Pancreas (tissue), 10 donors: ENCODE results near the gene GON4L. TPM values are rescaled to one million over a fixed set of nuclear protein-coding genes. Genes with fewer than 3 reads are reported as not detected.
"Not testable (repeated sequence)": the region's sequence is repeated elsewhere in the genome, so short reads cannot be mapped to it uniquely, and the experiment has no call there.

Experiments
- ATAC-seq, 4 donors: fragments of 200-7000 bp; cut with Tn5 transposase; one replicate each; pipeline versions ENCODE4 v1.8.0 to v1.9.1; 2020; ENCODE audit warnings: mild to moderate bottlenecking in 4 of 4, moderate library complexity in 4 of 4
- DNase-seq, 6 donors: peaks; one replicate each; pipeline ENCODE4 v3.0.0-alpha.2; 2020
- FAIRE-seq: peaks from 2 replicates; lab custom pipeline; 2012; peaks lifted over from hg19 to GRCh38; lab: Jason Lieb, UNC
- H3K27ac ChIP-seq, 4 donors: fragments of 200-600 bp; sonication (generic); 1 replicate in 3 of 4; 2 replicates in 1 of 4; pipeline versions ENCODE4 v1.5.0 to v1.8.0; 2020
- H3K27me3 ChIP-seq, 4 donors: fragments of 200-600 bp; one replicate each; pipeline ENCODE4 v1.8.0; 2021
- H3K36me3 ChIP-seq, 3 donors: fragments of 200-600 bp; sonication (generic) in 1 of 3; one replicate each; pipeline versions ENCODE4 v1.5.0 to v1.8.0; 2020 to 2021
- H3K4me1 ChIP-seq, 3 donors: fragments of 200-600 bp; one replicate each; pipeline ENCODE4 v1.8.0; 2021
- H3K4me3 ChIP-seq, 4 donors: fragments of 200-600 bp; sonication (generic) in 2 of 4; one replicate each; pipeline versions ENCODE4 v1.5.0 to v1.8.0; 2020 to 2021
- H3K9me3 ChIP-seq, 4 donors: fragments of 200-600 bp; one replicate each; pipeline ENCODE4 v1.8.0; 2021
- WGBS, 2 donors: extraction: QIAGEN DNeasy Blood & Tissue Kit; methylation state at CpG; one replicate each; pipeline ENCODE4 v1.1.7; 2013; 5-methylcytosine and 5-hydroxymethylcytosine counted together
- intact Hi-C, 3 donors: fragments of 100-400 bp; cut with DNase I; formaldehyde crosslinking; loops; one replicate each; pipeline versions ENCODE4 v1.11.1 to v1.14.2; 2022
- polyA plus RNA-seq, 2 donors: library from polyadenylated mRNA; stranded (reverse); fragments of 200-250 nt; gene quantifications; one replicate each; pipeline ENCODE4 v1.2.3, GENCODE V29; 2013
- total RNA-seq, 6 donors: library from RNA; stranded (reverse); fragmentation: NEBNext Ultra II Directional in 4 of 6; extraction: Animal tissue kit (Norgen Biotek cat#: 25700) in 4 of 6; gene quantifications; one replicate each; pipeline versions ENCODE4 v1.2.1 to v1.2.4, GENCODE V29; 2021 to 2023
- TF ChIP-seq, protein P1 (sequence below), 4 donors: fragments of 200-600 bp; sonication (generic) in 3 of 4; IDR thresholded peaks; one replicate each; pipeline versions ENCODE4 v1.5.0 to v1.8.0; 2021; ENCODE audit warnings: antibody characterized with exemption in 4 of 4
- donor health status: healthy with polysubstance abuse.
- donor health status: DM: no; HTN: no; CAD: no; lungs with moderate emphysema.
- donor health status: DM: no; HTN: no; CAD: no.
- donor health status: control.
- donor health status: control.
- donor health status: Bipolar disorder and iron deficiency.
- donor health status: DM: yes; HTN: yes; CAD: no.
- donor health status: DM: no; HTN: no; CAD: no.
- donor health status: DM: no; HTN: no; CAD: no.
- donor health status: DM: yes; HTN: yes; CAD: no.

The GON4L gene
- total and polyA plus RNA-seq, 8 donors = 18.5 to 32.3 (median 24.8) TPM

DNA sequence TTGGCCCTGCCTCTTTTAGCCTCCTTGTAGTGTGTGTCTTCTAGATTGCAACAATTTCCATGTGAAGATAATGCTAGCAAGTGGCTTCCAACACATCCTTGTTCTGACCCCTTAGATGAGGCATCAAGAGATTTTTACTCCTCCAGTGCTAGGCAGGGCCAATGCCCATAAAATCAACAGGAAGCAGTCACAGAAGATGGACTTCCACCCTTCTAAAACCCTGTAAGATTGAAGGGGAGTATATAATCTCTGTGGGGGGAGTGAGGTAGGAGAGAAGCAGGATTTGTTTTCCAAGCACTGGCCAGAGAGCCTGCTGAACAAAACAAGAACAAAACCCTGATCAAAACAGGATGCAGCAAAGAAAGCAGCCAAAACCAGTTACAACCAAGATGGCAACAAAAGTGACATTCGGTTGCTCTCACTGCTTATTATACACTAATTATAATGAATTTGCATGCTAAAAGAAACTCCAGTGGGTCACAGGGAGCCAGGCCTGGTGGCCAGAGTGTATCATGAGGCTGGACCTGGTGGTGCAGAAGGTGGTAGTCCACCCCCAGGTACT lies 12.1 kb downstream of the GON4L start:
- H3K9me3 ChIP-seq = no peaks in the 10 kb centered on the region
- H3K4me3 ChIP-seq = no peak overlapping the region
- H3K27me3 ChIP-seq = no peaks in the 10 kb centered on the region
- intact Hi-C loops = no loop called here
- DNase-seq (no peak), FAIRE-seq (no peak), ATAC-seq (no peak)
- TF ChIP-seq, protein P1, sequence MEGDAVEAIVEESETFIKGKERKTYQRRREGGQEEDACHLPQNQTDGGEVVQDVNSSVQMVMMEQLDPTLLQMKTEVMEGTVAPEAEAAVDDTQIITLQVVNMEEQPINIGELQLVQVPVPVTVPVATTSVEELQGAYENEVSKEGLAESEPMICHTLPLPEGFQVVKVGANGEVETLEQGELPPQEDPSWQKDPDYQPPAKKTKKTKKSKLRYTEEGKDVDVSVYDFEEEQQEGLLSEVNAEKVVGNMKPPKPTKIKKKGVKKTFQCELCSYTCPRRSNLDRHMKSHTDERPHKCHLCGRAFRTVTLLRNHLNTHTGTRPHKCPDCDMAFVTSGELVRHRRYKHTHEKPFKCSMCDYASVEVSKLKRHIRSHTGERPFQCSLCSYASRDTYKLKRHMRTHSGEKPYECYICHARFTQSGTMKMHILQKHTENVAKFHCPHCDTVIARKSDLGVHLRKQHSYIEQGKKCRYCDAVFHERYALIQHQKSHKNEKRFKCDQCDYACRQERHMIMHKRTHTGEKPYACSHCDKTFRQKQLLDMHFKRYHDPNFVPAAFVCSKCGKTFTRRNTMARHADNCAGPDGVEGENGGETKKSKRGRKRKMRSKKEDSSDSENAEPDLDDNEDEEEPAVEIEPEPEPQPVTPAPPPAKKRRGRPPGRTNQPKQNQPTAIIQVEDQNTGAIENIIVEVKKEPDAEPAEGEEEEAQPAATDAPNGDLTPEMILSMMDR (IDR thresholded peaks at IDR 0.05) = no peak
- H3K4me1 ChIP-seq = no peaks in the 10 kb centered on the region
- H3K36me3 ChIP-seq = no peaks in the 10 kb centered on the region
- WGBS, 2 donors = 85 to 93% methylated on average over 1 of the region's 1 CpG
- H3K27ac ChIP-seq = no peak overlapping the region

DNA sequence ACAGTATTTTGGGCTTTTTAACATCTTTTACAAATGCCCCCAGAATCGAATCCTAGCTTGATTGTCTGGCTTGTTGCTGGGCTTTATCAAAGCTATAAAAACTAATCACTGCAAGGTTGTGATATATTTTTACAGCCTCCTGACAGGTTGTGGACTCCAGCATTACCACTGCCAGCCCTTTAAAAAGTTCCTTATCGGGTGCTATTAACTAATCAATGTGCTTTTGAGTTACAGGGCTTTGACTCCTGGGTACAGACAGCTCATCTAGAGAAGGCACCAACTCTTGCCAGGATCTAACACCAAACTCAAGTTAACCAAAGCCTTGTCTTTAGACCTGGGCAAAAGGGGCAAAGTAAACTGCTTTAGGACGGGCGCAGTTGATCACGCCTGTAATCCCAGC lies 16.6 kb downstream of the GON4L start:
- H3K36me3 ChIP-seq = no peaks in the 10 kb centered on the region
- 70 to 72% methylated on average over 5 of the region's 5 CpGs for WGBS, 2 donors
- no peak overlapping the region for H3K27ac ChIP-seq
- H3K27me3 ChIP-seq = no peaks in the 10 kb centered on the region
- DNase-seq (no peak), FAIRE-seq (no peak), ATAC-seq (no peak)
- TF ChIP-seq, protein P1 (IDR thresholded peaks at IDR 0.05) = no peak
- H3K4me1 ChIP-seq = no peaks in the 10 kb centered on the region
- H3K9me3 ChIP-seq = no peaks in the 10 kb centered on the region
- intact Hi-C loops = no loop called here
- no peak overlapping the region for H3K4me3 ChIP-seq

DNA sequence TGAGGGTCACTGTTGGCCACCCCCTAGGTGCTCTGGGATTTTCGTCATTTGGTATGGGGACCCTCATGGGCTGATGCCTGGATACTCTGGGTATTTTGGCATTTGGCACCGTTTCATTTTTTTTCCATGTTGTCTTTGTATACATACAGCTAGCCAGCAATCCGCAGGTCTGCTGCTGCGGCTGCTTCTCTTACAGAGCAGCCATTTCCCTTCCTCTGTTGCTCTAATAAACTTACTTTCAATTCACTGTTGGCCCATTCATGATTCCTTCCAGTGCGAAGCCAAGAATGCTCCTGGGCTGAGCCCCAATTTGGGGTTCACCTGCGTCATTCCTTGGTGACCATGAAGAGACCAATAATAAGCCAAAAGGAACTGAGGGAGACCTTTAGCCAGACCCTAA lies 21.5 kb downstream of the GON4L start:
- DNase-seq = no peak
- Histone ChIP-seq H3K36me3 (no peaks in the 10 kb centered on the region), H3K9me3 (no peaks in the 10 kb centered on the region), H3K27ac (no peak overlapping the region), H3K4me3 (no peak overlapping the region), H3K27me3 (no peaks in the 10 kb centered on the region), H3K4me1 (no peaks in the 10 kb centered on the region)
- no peak for FAIRE-seq
- 92 to 95% methylated on average over 6 of the region's 6 CpGs for WGBS, 2 donors
- TF ChIP-seq, protein P1 (IDR thresholded peaks at IDR 0.05) = no peak
- no peak for ATAC-seq
- intact Hi-C loops = no loop called here

DNA sequence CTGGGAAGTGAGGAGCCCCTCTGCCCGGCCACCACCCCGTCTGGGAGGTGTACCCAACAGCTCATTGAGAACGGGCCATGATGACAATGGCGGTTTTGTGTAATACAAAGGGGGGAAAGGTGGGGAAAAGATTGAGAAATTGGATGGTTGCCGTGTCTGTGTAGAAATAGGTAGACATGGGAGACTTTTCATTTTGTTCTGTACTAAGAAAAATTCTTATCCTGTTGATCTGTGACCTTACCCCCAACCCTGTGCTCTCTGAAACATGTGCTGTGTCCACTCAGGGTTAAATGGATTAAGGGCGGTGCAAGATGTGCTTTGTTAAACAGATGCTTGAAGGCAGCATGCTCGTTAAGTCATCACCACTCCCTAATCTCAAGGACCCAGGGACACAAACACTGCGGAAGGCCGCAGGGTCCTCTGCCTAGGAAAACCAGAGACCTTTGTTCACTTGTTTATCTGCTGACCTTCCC lies 22.1 kb downstream of the GON4L start:
- FAIRE-seq, H3K9me3 ChIP-seq, H3K27ac ChIP-seq, H3K4me1 ChIP-seq, H3K27me3 ChIP-seq, DNase-seq, ATAC-seq, intact Hi-C loops, H3K36me3 ChIP-seq, H3K4me3 ChIP-seq: not testable (repeated sequence)
- 87 to 93% methylated on average over 9 of the region's 9 CpGs for WGBS, 2 donors

DNA sequence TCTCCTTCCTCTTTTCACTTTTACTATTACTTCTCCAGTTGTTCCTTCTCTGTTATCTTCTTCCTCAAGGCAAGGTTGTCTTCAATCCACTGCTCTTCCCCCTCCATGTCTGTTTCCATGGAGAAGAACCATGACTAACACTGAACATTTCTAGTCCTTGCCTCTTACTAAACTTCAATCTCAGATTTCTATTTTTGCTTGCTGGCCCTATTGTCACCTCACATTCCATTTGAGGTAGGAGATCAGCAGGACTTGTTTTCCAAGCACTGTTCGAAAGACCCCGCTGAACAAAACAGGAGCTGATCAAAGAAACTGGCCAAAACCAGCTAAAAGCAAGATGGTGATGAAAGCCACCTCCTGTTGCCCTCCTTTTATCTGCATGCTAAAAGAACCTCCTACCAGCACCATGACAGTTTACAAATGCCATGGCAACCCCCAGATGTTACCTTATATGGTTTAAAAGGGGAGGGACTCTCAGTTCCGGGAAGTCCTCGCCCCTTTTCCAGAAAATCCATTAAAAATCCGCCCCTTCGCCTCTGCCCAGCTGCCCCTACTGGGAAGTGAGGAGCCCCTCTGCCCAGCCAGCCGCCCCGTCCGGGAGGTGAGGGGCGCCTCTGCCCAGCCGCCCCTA lies 22.6 kb downstream of the GON4L start:
- DNase-seq (no peak), FAIRE-seq (no peak), ATAC-seq (no peak)
- WGBS, 2 donors = 97 to 99% methylated on average over 10 to 11 of the region's 11 CpGs
- no peaks in the 10 kb centered on the region for H3K9me3 ChIP-seq
- H3K4me3 ChIP-seq = no peak overlapping the region
- H3K27me3 ChIP-seq = no peaks in the 10 kb centered on the region
- H3K4me1 ChIP-seq = no peaks in the 10 kb centered on the region
- intact Hi-C loops = no loop called here
- TF ChIP-seq, protein P1 (IDR thresholded peaks at IDR 0.05) = no peak
- H3K27ac ChIP-seq = no peak overlapping the region
- H3K36me3 ChIP-seq = no peaks in the 10 kb centered on the region
